K562 (cell line): ENCODE measurements around the gene ARID3B. TPM values are rescaled to one million over a fixed set of nuclear protein-coding genes. Genes with fewer than 3 reads are reported as not detected.

ENCODE experiments used
- ARID1B ChIP-seq: fragments of 450-650 bp; IDR thresholded peaks from 2 replicates; pipeline ENCODE4 v1.6.1; 2016; ENCODE audit warnings: antibody characterized with exemption, mild to moderate bottlenecking, inconsistent platforms
- BCL6 ChIP-seq: fragments of 250-450 bp; sonication (Bioruptor Pico); IDR thresholded peaks from 2 replicates; pipeline ENCODE4 v1.4.0; 2020
- BRD4 ChIP-seq: fragments of 200-600 bp; sonication (generic); IDR thresholded peaks from 2 replicates; pipeline ENCODE4 v1.6.1; 2017; ENCODE audit warnings: inconsistent platforms
- CBFA2T2 ChIP-seq: fragments of 450-650 bp; conservative IDR thresholded peaks from 2 replicates; pipeline ENCODE4 v1.6.1; 2017; ENCODE audit warnings: mild to moderate bottlenecking
- CBFA2T3 ChIP-seq: fragments of 450-650 bp; IDR thresholded peaks from 2 replicates; pipeline ENCODE4 v1.6.1; 2017
- CCNT2 ChIP-seq: IDR thresholded peaks from 2 replicates; pipeline ENCODE4 v1.6.1; 2011; ENCODE audit warnings: borderline replicate concordance, low read depth, mild to moderate bottlenecking, moderate library complexity, mixed read lengths, low read length; ENCODE audit not compliant: insufficient read length; ENCODE audit errors: extremely low read depth
- CREM ChIP-seq: IDR thresholded peaks from 2 replicates; pipeline ENCODE4 v1.6.1; 2014; ENCODE audit warnings: antibody characterized with exemption, low read depth
- CTBP1 ChIP-seq: fragments of 450-650 bp; IDR thresholded peaks from 2 replicates; pipeline ENCODE4 v1.6.1; 2016; ENCODE audit warnings: borderline replicate concordance
- FOSL1 ChIP-seq: fragments of 200-800 bp; sonication (Bioruptor generic); conservative IDR thresholded peaks from 2 replicates; pipeline ENCODE4 v1.6.1; 2016; ENCODE audit warnings: missing genetic modification characterization, missing compliant biosample characterization
- FOXM1 ChIP-seq, 2 experiments: fragments of 450-650 bp in 1 of 2; sonication (generic) in 1 of 2; formaldehyde crosslinking in 1 of 2; IDR thresholded peaks; 2 replicates each; pipeline versions ENCODE4 v1.6.1 to v1.9.0; 2017 to 2022; ENCODE audit warnings: low read depth in 2 of 2, mild to moderate bottlenecking in 2 of 2, missing genetic modification reagents in 1 of 2, moderate library complexity in 1 of 2
- GATAD2A ChIP-seq: fragments of 450-650 bp; IDR thresholded peaks from 2 replicates; pipeline ENCODE4 v1.6.1; 2017
- HDAC1 ChIP-seq, 2 experiments: fragments of 450-650 bp; IDR thresholded peaks; 2 replicates each; pipeline ENCODE4 v1.6.1; 2016 to 2017; ENCODE audit warnings: inconsistent platforms in 1 of 2, mild to moderate bottlenecking in 1 of 2, moderate library complexity in 1 of 2
- HMG20B ChIP-seq: fragments of 250-450 bp; sonication (Bioruptor Pico); IDR thresholded peaks from 2 replicates; pipeline ENCODE4 v1.5.0; 2021; ENCODE audit warnings: mild to moderate bottlenecking
- MEIS2 ChIP-seq: fragments of 450-650 bp; IDR thresholded peaks from 2 replicates; pipeline ENCODE4 v1.6.1; 2014; ENCODE audit warnings: mild to moderate bottlenecking; ENCODE audit not compliant: partially characterized antibody
- MTA3 ChIP-seq: fragments of 450-650 bp; formaldehyde crosslinking; IDR thresholded peaks from 2 replicates; pipeline ENCODE4 v1.6.1; 2017; ENCODE audit warnings: mild to moderate bottlenecking, borderline replicate concordance
- NCOR1 ChIP-seq: fragments of 450-650 bp; IDR thresholded peaks from 2 replicates; pipeline ENCODE4 v1.6.1; 2016; ENCODE audit warnings: mild to moderate bottlenecking, moderate library complexity
- PRPF4 ChIP-seq: fragments of 200-400 bp; formaldehyde crosslinking; IDR thresholded peaks from one replicate; pipeline ENCODE4 v1.6.1; 2017; ENCODE audit warnings: low read length, low read depth, mild to moderate bottlenecking; ENCODE audit not compliant: insufficient read depth, poor library complexity, severe bottlenecking
- RCOR1 ChIP-seq, 2 experiments: IDR thresholded peaks; 2 replicates each; pipeline ENCODE4 v1.6.1; 2012; ENCODE audit warnings: low read depth in 2 of 2, low read length in 2 of 2, borderline replicate concordance in 1 of 2, improper control_type of control experiment in 1 of 2
- SMAD3 ChIP-seq: fragments of 450-650 bp; formaldehyde crosslinking; conservative IDR thresholded peaks from 2 replicates; pipeline ENCODE4 v1.4.0; 2020; ENCODE audit warnings: mild to moderate bottlenecking
- TAL1 ChIP-seq: fragments of 450-650 bp; IDR thresholded peaks from 2 replicates; pipeline ENCODE4 v1.6.1; 2016; ENCODE audit warnings: mild to moderate bottlenecking
- TBL1XR1 ChIP-seq, 2 experiments: IDR thresholded peaks; 2 replicates each; pipeline ENCODE4 v1.6.1; 2012; ENCODE audit warnings: improper control_type of control experiment in 2 of 2, low read length in 2 of 2, mild to moderate bottlenecking in 1 of 2
- TBP ChIP-seq: optimal IDR thresholded peaks from 2 replicates; pipeline ENCODE3; 2011; ENCODE audit warnings: low read depth, low read length, improper control_type of control experiment
- ZNF583 ChIP-seq: fragments of 250-450 bp; sonication (Bioruptor Pico); IDR thresholded peaks from 2 replicates; pipeline ENCODE4 v1.4.0; 2020
- polyA plus RNA-seq, 8 experiments: library from polyadenylated mRNA; depleted of rRNA in 4 of 8; stranded (reverse) in 5 of 8; unstranded in 3 of 8; fragments of >200 nt; fragmentation: Nextera tagmentation in 2 of 8; fragmentation: Illumina TruSeq in 1 of 8; extraction: Ambion mirVana in 2 of 8; extraction: Trizol in 1 of 8; gene quantifications; 2 replicates each; pipeline versions ENCODE4 v1.2.1 to v1.2.3, GENCODE V29; 2011 to 2014; ENCODE audit warnings: inconsistent platforms in 1 of 8, missing spikeins in 1 of 8
- total RNA-seq, 7 experiments: library from RNA; depleted of rRNA in 6 of 7; stranded (reverse); fragments of >200 nt in 6 of 7; fragmentation: Illumina TruSeq in 2 of 7; extraction: Trizol in 2 of 7; gene quantifications; 2 replicates each; pipeline versions ENCODE4 v1.2.1 to v1.2.3, GENCODE V29; 2011 to 2021; ENCODE audit warnings: low replicate concordance in 1 of 7
- TF ChIP-seq, protein P1 (sequence below): fragments of 200-800 bp; sonication (Bioruptor generic); IDR thresholded peaks from 2 replicates; pipeline ENCODE4 v1.6.1; 2017; ENCODE audit warnings: missing genetic modification characterization, missing compliant biosample characterization
- TF ChIP-seq, protein P2 (sequence below): fragments of 450-650 bp; IDR thresholded peaks from 2 replicates; pipeline ENCODE4 v1.7.0; 2016; ENCODE audit warnings: borderline replicate concordance
- TF ChIP-seq, protein P3 (sequence below): sonication (generic); formaldehyde crosslinking; IDR thresholded peaks from 2 replicates; pipeline ENCODE4 v1.9.0; 2022; ENCODE audit warnings: mild to moderate bottlenecking, missing genetic modification reagents
- TF ChIP-seq, protein P4 (sequence below): fragments of 450-650 bp; IDR thresholded peaks from 2 replicates; pipeline ENCODE4 v1.6.1; 2016

Gene ARID3B
- total and polyA plus RNA-seq, 9 of the 15 experiments (the other 6 are each of a cell fraction or from before 2014, with no cell fraction given), result 0.32 to 15.1 (median 7.1) TPM

DNA sequence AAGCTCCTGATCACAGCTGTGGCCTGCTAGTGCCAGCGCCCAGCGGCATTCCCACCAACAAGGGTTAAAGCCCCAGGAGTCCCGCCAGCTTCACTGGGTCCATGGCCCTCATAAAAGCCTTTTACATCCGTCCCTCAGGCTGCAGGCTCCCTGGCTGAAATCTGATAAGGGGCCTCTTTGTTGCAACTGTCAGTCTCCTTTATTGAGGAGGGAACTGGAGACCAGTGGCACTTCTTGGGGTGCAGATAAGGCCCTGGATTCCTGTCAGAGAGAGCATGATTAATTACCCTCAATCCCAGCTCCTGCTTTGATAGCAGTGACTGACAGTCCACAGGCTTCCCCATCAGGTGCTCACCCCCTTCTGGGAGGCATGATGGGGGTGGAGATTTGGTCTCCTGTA is 43.8 kb downstream of the ARID3B start (continued):
- TF ChIP-seq, protein P1, sequence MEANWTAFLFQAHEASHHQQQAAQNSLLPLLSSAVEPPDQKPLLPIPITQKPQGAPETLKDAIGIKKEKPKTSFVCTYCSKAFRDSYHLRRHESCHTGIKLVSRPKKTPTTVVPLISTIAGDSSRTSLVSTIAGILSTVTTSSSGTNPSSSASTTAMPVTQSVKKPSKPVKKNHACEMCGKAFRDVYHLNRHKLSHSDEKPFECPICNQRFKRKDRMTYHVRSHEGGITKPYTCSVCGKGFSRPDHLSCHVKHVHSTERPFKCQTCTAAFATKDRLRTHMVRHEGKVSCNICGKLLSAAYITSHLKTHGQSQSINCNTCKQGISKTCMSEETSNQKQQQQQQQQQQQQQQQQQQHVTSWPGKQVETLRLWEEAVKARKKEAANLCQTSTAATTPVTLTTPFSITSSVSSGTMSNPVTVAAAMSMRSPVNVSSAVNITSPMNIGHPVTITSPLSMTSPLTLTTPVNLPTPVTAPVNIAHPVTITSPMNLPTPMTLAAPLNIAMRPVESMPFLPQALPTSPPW, result peak; percentile 56
- TF ChIP-seq ARID1B (peak; percentile 73), TAL1 (peak; percentile 49), CTBP1 (peak; percentile 82), RCOR1 (IDR thresholded peaks at IDR 0.05; ENCODE audit: borderline replicate concordance in 1 of 2, low read depth in 2 of 2, low read length in 2 of 2) (peak; percentile 41 to 99; a peak in 3 of 4 replicates), HMG20B (CRISPR knock-in tag) (no peak), HDAC1 (IDR thresholded peaks at IDR 0.05) (peak in 1 of 2 experiments; percentile 86; a peak in 2 of 4 replicates), GATAD2A (0 out of 2 replicates have a peak, but pooled peaks have one; percentile 22), NCOR1 (peak; percentile 48; the same call in 1 of the 2 replicates), TBL1XR1 (IDR thresholded peaks at IDR 0.05; ENCODE audit: low read length in 2 of 2) (peak in 1 of 2 experiments; percentile 45; a peak in 1 of 4 replicates), SMAD3 (CRISPR knock-in tag) (0 out of 2 replicates have a peak, but pooled peaks have one; percentile 40), CBFA2T2 (peak; percentile 71), CBFA2T3 (peak; percentile 84), FOXM1 (IDR thresholded peaks at IDR 0.05; ENCODE audit: low read depth) (0 out of 2 replicates have a peak, but pooled peaks have one; percentile 15), FOXM1 (CRISPR knock-in tag; IDR thresholded peaks at IDR 0.05; ENCODE audit: low read depth) (no peak), PRPF4 (no peak), MEIS2 (peak; percentile 99), MTA3 (peak; percentile 42; the same call in 1 of the 2 replicates), CCNT2 (peak; percentile 53), BCL6 (peak; percentile 40; the same call in 1 of the 2 replicates), TBP (no peak), FOSL1 (peak; percentile 40), CREM (peak; percentile 26; the same call in 1 of the 2 replicates), BRD4 (no peak), ZNF583 (CRISPR knock-in tag) (peak; percentile 20; the same call in 1 of the 2 replicates)
- TF ChIP-seq, protein P2, sequence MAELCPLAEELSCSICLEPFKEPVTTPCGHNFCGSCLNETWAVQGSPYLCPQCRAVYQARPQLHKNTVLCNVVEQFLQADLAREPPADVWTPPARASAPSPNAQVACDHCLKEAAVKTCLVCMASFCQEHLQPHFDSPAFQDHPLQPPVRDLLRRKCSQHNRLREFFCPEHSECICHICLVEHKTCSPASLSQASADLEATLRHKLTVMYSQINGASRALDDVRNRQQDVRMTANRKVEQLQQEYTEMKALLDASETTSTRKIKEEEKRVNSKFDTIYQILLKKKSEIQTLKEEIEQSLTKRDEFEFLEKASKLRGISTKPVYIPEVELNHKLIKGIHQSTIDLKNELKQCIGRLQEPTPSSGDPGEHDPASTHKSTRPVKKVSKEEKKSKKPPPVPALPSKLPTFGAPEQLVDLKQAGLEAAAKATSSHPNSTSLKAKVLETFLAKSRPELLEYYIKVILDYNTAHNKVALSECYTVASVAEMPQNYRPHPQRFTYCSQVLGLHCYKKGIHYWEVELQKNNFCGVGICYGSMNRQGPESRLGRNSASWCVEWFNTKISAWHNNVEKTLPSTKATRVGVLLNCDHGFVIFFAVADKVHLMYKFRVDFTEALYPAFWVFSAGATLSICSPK, result no peak
- TF ChIP-seq, protein P3, sequence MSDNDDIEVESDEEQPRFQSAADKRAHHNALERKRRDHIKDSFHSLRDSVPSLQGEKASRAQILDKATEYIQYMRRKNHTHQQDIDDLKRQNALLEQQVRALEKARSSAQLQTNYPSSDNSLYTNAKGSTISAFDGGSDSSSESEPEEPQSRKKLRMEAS, result no peak
- TF ChIP-seq, protein P4, sequence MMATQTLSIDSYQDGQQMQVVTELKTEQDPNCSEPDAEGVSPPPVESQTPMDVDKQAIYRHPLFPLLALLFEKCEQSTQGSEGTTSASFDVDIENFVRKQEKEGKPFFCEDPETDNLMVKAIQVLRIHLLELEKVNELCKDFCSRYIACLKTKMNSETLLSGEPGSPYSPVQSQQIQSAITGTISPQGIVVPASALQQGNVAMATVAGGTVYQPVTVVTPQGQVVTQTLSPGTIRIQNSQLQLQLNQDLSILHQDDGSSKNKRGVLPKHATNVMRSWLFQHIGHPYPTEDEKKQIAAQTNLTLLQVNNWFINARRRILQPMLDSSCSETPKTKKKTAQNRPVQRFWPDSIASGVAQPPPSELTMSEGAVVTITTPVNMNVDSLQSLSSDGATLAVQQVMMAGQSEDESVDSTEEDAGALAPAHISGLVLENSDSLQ, result peak; percentile 98
